Activated naive CD4-positive, alpha-beta T cell (primary cell): Measurements from ENCODE around the gene SLC8B1.

ENCODE experiments used
- DNase-seq, 4 experiments: peaks; one replicate each; lab custom pipeline; 2025; lab: John Stamatoyannopoulos, UW

SLC8B1 gene

DNA sequence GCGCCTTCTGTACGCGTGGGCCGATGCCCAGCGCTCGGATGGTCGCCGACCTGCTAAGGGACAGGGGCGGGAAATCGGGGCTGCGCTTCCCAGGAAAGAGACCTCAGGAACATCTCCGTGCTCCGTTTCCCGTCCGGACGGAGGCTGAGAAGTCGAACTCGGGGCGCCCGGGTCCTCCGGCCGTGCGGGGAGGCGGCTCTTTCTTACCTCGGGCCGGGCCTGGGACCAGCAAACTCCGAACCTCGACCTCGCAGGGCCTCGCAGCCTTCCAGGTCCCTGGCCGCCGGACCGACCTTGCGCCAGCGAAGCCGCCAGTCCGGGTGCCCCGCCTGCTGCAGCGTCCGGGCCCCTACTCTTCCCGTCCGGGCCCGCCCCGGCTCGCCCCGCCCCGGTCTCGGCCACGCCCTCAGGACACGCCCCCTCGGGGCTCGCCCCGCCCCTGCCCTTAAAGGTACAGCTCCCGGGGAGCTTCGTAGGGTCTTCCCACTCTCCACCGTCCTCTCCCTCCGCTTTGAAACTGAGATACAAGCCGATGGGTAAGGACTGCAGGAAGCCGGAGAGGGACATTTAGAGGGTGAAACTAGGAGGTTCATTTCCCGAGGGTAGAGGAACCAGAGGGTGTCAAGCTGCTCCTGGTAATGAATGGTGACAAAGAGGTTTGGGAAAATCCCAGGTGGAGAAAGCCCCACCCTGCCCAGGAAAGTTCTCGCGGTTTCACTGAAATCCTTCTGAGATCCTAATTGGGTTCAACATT is at the start of gene SLC8B1:
SLC8B1 (minus strand) TSS at position 324 of the 754 bp plus-strand sequence. CDS start 2,231 bp downstream, outside the sequence.
- peak; percentile 78 to 90 (median 87) for DNase-seq

DNA sequence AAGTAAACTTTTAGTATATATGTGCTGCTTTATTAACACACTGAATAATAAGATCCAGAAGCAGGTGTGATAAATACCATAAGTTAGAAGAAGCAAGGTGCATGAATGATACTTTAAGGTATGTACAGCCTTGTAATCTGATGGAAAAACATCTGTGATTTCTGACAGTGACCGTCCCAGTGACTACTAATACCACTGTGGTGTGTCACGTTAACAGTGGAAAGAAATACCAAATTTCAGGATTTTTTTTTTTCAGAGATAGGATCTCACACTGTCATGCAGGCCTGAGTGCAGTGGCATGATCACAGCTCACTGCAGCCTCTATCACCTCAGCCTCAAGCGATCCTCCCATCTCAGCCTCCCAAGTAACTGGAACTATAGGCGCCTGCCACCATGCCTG is 47.3 kb upstream of the SLC8B1 start:
- no peak for DNase-seq

DNA sequence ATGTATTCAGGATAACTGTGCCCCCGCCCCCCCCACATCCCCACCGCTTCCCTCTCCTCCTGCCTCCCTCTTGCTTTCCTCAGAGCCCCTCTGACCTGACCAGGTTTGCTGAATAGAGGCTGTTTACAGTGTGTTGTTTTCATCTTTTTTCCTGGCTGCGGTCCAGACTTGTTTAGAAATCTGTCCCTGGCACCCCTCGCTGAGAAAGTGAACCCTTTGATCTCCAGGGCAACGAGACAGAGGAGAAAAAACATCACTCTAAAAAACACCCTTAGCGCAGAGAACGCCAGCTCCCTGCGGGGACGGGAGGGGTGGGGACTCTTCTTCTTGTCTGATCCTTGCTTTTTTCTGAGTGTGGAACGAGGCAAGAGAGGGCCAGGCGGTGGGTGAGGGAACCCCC is 46.3 kb upstream of the SLC8B1 start:
- no peak for DNase-seq

DNA sequence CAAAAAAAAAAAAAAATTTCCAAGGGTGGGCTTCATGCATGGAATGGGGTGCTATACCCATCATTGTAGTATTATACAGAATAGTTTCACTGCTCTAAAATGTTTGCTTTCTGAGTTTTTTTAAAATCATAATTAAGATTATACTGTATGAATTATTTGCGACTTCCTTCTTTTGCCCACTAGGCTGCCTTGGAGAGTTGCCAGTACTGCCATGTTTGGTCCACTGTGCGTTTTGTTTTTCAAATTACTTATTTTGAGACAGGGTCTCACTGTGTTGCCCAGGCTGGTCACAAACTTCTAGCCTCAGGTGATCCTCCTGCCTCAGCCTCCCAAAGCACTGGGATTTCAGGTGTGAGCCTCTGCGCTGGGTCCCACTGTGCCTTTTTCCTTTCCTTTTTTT is 43.4 kb upstream of the SLC8B1 start:
- DNase-seq: no peak

DNA sequence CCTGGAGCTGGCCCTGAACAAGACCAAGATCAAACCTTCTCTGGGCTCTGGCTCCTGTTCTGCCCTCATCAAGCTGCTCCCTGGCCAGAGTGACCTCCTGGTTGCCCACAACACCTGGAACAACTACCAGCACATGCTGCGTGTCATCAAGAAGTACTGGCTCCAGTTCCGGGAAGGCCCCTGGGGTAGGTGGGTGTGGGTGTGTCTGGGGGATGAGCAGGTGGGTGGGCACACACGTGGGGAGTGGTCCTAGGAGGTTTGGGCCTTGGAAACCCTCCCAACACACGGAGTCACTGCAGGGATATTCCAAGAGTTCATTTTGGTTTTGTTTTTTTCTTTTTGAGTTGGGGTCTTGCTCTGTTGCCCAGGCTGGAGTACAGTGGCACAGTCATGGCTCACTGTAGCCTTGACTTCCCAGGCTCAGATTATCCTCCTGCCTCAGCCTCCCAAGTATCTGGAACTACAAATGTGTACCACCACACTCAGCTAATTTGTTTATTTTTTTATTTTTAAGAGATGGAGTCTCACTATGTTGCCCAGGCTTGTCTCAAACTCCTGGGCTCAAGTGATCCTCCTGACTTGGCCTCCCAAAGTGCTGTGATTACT is 40.0 kb upstream of the SLC8B1 start:
- no peak for DNase-seq

DNA sequence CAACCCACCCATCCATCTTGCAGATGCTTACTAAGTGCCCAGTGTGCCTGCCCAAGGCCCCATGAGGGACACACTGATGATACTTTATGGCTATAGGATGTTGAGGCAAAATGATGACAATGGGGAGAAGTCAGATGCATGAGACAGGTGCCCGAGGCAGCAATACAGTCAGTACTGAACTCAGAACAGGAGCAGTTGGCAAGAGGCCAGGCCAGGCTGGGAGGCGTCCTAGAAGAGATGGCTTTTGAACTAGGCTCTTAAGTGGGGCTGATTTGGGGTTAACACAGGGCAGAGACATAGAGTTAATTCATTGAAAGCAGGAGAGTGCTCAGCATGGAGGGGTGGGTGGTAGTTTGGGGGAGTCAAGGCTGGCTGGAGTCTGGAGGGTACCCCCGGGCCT is 39.1 kb upstream of the SLC8B1 start:
- no peak for DNase-seq

DNA sequence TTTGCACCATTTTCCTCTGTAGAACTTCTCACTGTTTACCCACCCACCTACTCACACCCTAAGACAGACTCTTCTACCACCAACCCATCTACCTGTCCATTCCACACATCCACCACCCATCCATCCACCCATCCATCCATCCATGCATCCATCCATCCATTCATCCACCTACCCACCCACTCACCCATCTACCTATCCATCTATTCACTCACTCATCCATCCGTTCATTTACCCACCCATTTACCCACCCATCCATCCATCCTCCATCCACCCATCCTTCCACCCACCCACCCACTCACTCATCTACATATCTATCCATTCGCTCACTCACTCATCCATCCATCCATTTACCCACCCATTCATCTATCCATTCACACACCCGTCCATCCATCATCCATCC is 38.5 kb upstream of the SLC8B1 start:
- no peak for DNase-seq

DNA sequence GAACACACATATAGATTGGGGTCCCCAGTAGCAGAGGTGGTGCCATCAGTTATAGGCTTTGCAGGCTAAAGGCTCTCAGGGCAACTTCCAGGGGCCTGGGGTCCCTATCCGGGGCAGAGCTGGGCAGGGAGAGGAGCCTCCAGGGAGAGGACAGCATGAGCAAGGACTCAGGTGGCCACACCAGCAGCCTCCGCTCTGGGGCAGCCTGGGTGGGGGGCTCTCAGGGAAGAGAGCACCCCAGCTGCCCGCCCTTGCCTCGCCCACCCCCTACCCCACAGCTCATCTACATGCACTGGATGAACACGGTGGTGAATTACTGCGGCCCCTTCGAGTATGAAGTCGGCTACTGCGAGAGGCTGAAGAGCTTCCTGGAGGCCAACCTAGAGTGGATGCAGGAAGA is 37.5 kb upstream of the SLC8B1 start:
- DNase-seq: no peak

DNA sequence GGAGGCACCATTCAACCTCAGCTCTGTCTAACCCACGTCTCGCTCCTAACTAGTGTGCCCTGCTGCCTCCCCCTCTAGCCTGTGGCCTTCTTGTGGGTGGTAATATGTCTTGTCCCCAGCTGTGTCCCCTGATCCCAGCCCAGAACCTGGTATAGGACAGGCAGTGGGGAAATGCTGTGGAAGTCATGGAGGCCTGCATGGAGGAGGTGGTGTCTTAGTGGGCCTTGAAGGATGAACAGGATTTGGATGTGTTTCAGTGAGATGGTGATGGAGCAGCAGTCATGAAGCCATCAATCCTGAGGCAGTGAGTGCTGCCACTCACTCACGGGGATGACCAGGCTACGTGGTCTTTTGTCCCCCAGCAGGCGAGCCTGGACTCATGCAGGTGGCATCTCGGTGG is 36.9 kb upstream of the SLC8B1 start:
- DNase-seq: no peak

DNA sequence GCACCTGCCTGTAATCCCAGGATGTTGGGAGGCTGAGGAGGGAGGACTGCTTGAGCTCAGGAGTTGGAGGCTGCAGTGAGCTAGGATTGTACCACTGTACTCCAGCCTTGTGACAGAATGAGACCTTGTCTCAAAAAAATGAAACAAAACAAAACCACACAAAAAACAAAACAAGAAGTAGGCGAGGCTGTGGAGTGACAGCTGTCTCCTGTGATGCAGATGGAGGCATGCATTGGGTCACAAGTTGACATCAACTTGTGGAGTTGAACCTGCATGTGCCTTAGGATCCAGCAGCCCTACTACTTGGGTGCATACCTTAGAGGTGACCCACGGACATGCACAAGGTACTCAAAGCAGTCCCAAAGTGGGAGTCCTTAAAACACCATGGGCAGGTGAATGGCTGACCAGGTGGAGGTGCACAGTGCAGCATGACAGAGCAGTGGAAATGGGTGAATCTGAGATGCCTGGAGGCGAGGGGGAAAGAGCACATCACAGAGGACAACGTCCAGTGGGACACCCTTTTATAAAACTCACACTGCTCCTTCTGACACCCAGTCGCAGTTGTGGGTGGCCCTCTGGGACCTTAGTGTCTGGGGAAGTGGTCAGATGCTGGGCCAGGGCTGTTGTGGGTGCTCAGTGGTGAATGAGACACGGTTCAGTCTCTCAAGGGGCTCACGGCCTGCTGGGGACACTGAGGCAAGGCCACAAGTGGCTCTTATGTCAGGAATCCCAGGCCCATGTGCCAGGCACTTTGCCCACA is 36.2 kb upstream of the SLC8B1 start:
- DNase-seq: no peak

DNA sequence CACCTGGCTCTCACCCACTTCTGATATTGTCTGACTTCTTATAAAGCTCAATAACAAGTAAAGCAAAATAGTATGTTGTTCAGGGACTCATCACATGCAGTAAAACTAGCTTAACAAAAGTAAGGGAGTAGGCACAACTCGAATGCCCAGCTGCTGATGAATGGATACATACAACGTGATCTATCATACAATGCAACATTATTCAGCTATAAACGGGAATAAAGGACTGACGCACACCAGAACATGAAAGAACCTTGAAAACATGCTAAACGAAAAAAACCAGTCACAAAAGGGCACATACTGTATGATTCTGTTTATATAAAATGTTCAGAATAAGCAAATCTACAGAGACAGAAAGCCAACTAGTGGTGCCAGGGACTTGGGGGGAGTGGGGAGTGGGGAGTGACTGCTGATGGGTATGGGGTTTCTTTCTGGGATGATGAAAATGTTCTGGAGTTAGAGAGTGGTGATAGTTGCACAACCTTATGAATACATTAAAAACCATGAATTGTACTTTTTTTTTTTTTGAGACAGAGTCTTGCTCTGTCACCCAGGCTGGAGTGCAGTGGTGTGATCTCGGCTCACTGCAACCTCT is 34.6 kb upstream of the SLC8B1 start:
- DNase-seq: no peak

DNA sequence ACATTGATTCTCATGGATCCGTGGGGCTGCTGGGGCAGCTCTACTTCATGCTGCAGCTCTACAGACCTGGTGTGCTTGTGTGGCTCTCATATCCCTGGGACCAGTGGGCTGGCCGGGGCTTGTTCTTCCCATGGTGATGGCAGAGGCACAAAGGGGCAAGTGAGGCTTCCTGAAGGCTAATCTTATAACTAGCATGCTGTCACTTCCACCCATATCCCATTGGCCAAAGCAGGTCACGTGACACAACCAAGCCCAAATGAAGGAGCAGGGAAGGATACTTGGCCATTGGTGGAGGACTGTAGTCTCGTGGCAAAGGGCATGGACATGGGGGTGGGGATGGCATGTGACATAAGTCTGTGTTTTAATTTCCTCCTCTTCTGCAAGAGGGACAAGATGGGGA is 33.4 kb upstream of the SLC8B1 start:
- DNase-seq: no peak

DNA sequence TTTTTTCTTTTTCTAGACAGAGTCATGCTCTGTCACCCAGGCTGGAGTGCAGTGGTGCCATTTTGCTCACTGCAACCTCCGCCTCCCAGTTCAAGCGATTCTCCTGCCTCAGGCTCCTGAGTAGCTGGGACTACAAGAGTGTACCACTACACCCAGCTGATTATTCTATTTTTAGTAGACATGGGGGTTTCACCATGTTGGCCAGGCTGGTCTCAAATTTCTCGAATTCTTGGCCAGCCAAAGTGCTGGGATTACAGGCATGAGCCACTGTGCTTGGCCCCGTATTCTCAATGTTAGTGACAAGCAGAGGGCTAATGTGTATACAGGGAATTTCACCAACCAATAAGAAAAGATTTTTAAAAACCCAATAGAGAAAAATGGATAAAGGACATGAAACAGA is 31.9 kb upstream of the SLC8B1 start:
- no peak for DNase-seq

DNA sequence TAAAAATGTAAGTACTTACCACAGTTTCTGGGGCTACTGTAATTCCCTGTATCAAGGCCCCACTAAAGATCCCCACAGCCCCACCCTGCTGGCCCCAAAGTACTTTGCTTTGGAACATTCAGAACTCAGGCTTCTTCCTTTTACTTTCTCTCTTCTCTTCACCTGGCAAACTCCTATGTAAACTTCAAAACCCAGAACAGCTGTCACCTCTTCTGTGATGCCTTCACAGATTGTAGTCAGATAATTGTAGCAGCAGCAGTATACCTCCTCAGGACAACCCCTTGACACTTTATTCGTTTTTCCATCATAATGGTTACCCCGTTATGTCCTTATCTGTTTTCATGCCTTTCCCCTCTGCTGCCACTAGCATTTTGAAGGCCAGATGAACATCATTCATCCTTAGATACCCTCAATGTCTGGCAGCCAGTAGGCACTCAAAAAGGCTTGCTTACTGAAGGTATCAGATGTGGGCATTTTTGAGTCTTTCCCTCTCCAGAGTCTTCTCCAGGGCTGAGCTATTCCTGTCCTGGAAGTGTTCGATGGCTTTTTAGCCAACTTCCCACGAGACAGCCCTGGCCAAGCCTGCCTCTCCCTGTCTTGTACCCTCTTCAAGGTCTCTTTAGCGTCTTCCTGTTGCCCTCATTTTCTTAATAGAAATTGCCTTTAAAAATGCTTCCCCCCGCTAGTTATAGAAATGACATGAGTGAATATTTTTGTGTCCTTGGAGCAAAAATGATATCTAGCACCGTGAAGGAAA is 30.9 kb upstream of the SLC8B1 start:
- DNase-seq: no peak

DNA sequence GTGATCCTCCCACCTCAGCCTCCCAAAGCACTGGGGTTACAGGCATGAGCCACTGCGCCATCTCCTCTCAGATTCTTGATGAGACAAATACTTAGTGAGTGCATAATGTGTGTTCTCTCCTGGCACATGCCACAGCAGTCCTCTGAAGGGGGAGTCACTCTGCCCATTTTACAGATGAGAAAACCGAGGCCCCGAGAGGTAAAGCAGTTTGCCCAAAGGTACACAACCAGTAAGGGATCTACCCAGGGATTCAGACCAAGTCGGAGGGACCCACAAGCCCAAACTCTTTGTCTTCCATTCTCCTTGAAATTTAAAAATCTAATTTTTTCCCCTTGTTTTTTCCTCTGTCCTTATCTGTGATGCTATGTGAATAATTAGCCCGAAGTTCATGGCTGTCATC is 29.8 kb upstream of the SLC8B1 start:
- no peak for DNase-seq

DNA sequence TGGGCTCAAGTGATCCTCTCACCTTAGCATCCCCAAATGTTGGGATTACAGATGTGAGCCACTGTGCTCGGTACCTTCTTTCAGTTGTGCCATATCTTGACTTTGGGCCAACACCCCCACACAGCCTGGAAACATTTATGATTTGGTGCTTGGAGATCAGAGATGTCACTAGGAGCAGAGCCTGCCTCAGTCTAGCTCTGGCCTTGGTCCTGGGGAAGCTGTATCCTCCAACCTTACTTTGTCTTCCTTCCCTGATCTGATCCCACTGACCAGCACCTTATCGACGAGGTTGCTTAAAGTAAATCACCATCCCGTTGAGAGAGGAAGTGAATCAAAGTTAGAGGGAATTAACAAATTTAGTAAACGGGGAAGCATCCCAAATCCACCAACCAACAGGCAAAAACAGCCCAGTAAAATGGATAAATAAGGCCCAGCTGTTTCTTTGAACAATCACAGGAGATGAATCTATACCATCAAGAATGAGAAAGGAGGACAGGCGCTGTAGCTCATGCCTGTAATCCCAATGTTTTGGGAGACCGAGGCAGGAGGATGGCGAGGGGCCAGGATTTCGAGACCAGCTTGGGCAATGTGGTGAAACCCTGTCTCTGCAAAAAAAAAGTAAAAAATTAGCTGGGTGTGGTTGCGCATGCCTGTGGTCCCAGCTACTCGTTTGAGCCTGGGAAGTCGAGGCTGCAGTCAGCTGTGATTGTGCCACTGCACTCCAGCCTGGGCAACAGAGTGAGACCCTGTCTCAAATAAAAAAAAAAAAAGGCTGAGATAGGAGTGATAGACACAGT is 26.9 kb upstream of the SLC8B1 start:
- DNase-seq: no peak

DNA sequence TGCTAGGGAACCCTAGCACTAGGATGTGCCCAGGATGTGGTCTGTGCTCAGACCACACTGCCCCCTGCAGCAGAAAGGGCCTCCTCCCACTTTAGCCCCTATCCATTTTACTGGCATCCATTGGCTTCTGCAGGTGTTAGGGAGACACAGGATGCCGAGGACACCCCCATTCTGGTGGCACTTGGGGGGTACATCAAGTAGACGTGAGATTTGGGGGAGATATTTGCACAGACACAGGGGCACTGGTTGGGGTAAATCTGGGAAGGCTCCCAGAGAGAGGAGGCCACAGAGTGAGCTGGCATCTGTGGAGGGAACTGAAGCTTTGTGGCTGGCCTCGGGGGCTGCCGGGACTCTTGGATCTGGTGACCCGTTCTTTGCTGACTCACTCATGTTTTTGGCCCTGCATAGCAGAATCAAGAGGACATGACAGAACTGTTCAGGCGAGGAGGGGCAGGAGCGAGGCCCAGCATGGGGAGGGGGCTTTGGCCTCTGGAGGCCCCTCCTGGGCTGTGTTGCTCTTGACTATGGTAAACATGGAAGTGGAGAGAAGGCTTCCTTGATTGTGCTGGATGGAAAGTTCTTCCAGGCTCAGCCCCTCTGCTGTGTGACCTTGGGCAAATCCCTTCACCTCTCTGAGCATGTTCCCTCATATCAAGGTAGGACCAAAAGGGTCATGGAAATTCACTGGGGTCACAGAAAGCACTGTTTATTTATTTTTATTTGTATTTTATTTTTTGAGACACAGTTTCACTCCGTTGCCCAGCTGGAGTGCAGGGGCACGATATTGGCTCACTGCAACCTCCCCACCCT is 25.2 kb upstream of the SLC8B1 start:
- no peak for DNase-seq

DNA sequence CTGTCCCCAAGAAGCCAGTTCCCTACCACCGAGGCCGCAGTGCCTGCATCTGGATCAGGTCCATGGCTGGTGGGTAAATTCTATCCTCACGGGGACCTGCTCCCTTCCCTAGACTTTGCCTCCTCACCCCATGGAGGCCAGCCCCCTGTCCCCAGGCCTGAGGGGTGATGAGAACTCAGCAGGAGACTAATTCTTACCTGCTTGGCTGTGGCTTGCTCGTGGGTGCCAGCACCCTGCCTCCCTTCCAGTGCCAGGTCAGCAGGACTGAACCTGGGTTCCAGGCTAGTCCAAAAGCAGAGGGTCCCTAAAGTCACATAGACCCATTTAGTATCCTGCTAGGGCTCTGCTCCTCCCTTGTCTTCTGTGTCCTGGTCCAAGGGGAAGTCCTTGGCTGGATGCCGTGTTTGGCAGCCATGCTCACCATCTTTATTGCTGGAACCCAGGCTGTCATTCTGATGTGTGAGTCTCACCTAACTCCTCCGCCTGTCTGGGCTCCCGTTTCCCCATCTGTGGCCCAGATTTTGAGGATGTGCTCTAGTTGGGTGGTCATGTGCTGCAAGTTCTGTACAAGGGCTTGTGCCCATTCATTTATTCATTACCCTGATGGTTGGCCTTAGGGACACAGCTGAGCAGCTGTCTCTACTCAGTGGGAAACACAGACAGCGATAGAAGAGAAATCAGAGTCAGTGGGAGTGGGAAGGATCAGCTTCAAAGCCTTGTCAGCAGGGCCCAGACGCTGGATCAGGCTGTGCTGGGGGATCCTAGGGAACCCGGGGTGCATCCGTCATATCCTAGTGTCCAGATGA is 24.4 kb upstream of the SLC8B1 start:
- DNase-seq: no peak

DNA sequence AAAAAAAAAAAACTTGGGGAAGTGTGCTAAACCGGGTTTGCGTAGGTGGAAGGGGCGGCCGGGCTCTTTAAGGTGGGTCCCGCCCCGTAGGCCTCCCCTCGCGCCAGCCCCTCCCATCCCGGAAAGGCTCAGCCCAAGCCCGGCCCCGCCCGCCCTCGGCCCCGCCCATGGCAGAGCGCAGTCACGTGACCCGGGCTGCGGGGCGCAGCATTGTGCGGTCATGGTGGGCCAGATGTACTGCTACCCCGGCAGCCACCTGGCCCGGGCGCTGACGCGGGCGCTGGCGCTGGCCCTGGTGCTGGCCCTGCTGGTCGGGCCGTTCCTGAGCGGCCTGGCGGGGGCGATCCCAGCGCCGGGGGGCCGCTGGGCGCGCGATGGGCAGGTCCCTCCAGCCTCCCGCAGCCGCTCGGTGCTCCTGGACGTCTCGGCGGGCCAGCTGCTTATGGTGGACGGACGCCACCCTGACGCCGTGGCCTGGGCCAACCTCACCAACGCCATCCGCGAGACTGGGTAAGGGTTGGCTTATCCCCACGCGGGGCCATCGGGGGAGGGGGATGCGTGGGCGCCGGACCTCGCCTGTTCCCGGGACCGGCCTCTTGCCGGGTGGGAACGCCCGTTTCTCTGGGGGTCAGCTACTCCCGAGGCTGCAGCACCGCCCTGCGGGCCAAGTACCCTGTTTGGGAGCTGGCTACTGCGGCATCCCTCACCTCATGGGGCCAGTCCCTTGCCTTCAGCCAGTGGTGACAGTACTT is 23.6 kb upstream of the SLC8B1 start, which contains the start of gene PLBD2:
PLBD2 (plus strand) TSS at position 207 of the 752 bp plus-strand sequence; CDS start at position 221, 14 bp downstream.
- DNase-seq: peak; percentile 82 to 95 (median 90)
